Transverse colon (tissue), 4 donors: ENCODE measurements around the gene MPPED2. TPM values are rescaled to one million over a fixed set of nuclear protein-coding genes. Genes with fewer than 3 reads are reported as not detected.

ENCODE experiments used
- DNase-seq: peaks from one replicate; pipeline ENCODE4 v3.0.0-alpha.2; 2019
- H3K27ac ChIP-seq, 4 donors: fragments of 200-600 bp; sonication (generic); 2 replicates each; pipeline ENCODE4 v1.5.1; 2016 to 2018; ENCODE audit warnings: inconsistent platforms in 4 of 4
- H3K27me3 ChIP-seq: fragments of 200-600 bp; sonication (generic); 2 replicates; pipeline ENCODE4 v1.5.1; 2017; ENCODE audit warnings: inconsistent platforms
- H3K36me3 ChIP-seq, 4 donors: fragments of 200-600 bp; sonication (generic); 2 replicates each; pipeline ENCODE4 v1.5.1; 2017 to 2019; ENCODE audit warnings: inconsistent platforms in 4 of 4
- H3K4me1 ChIP-seq, 4 donors: fragments of 200-600 bp; sonication (generic); 2 replicates each; pipeline ENCODE4 v1.5.1; 2017 to 2020; ENCODE audit warnings: inconsistent platforms in 4 of 4
- H3K4me3 ChIP-seq, 4 donors: fragments of 200-600 bp; sonication (generic); 1 replicate in 1 of 4; 2 replicates in 3 of 4; pipeline versions ENCODE4 v1.5.1 to v1.6.1; 2017 to 2019; ENCODE audit warnings: inconsistent platforms in 4 of 4
- H3K9me3 ChIP-seq, 2 donors: fragments of 200-600 bp; sonication (generic); 2 replicates each; pipeline ENCODE4 v1.5.1; 2017 to 2019; ENCODE audit warnings: inconsistent platforms in 2 of 2
- CTCF ChIP-seq, 5 experiments: fragments of 200-600 bp in 3 of 5; fragments of 450-650 bp in 2 of 5; sonication (generic) in 3 of 5; IDR thresholded peaks; 1 replicate in 2 of 5; 2 replicates in 3 of 5; pipeline ENCODE4 v1.5.1; 2016 to 2017; ENCODE audit warnings: antibody characterized with exemption in 5 of 5, inconsistent platforms in 3 of 5, mild to moderate bottlenecking in 2 of 5, moderate library complexity in 1 of 5
- EP300 ChIP-seq: sonication (generic); formaldehyde crosslinking; IDR thresholded peaks from one replicate; pipeline ENCODE4 v1.6.1; 2017; ENCODE audit warnings: antibody characterized with exemption, low read depth
- POLR2A ChIP-seq: fragments of 450-650 bp; IDR thresholded peaks from one replicate; pipeline ENCODE4 v1.6.1; 2016; ENCODE audit warnings: antibody characterized with exemption, mild to moderate bottlenecking, moderate library complexity
- POLR2AphosphoS5 ChIP-seq, 3 donors: sonication (generic); formaldehyde crosslinking; IDR thresholded peaks; one replicate each; pipeline ENCODE4 v1.6.1; 2016; ENCODE audit warnings: antibody characterized with exemption in 3 of 3
- WGBS, 2 donors: methylation state at CpG; one replicate each; pipeline ENCODE4 v1.1.5; 2018; ENCODE audit warnings: low coverage in 1 of 2; 5-methylcytosine and 5-hydroxymethylcytosine counted together
- in situ Hi-C, 4 donors: fragments of 200-750 bp; cut with MboI; loops; one replicate each; pipeline versions ENCODE4 v1.15.0 to v1.15.1; 2017; ENCODE audit warnings: low sequenced_read_pairs in 3 of 4, low pct_ligation_motif_present in 1 of 4, low pct_unique_long_range_greater_than_20kb in 1 of 4
- intact Hi-C: fragments of 100-400 bp; cut with DNase I; formaldehyde crosslinking; loops from one replicate; pipeline ENCODE4 v1.15.1; 2023; ENCODE audit warnings: low total_unique reads
- total RNA-seq, 4 donors: library from RNA; depleted of rRNA; stranded (reverse); fragments of >200 nt; gene quantifications; one replicate each; pipeline ENCODE4 v1.1.0, GENCODE V29; 2016

MPPED2 gene
- total RNA-seq, 4 donors from 2014 or later, result 1.4 to 1.6 TPM; not detected in 2

- in situ Hi-C loops, result no loop called here
- H3K9me3 ChIP-seq, result no peaks in the 10 kb centered on the region
- no peaks in the 10 kb centered on the region for H3K36me3 ChIP-seq
- H3K4me3 ChIP-seq, result no peak overlapping the region
- no peaks in the 10 kb centered on the region for H3K4me1 ChIP-seq
- intact Hi-C loops, result no loop called here
- TF ChIP-seq EP300 (no peak), POLR2A (no peak), CTCF (IDR thresholded peaks at IDR 0.05) (no peak), POLR2AphosphoS5 (IDR thresholded peaks at IDR 0.05) (no peak)
- no peak for DNase-seq
- H3K27me3 ChIP-seq, result no peaks in the 10 kb centered on the region
- 82 to 91% methylated on average over 1 to 2 of the region's 2 CpGs for WGBS, 2 donors
- no peak overlapping the region for H3K27ac ChIP-seq
Observed at GRCh38 chr11:30509364-30509763, 76.8 kb downstream of the MPPED2 start.

GRCh38 chr11:30508594-30508993, 77.6 kb downstream of the MPPED2 start:
- WGBS, 2 donors, result 68 to 71% methylated on average over 1 to 3 of the region's 3 CpGs
- H3K4me3 ChIP-seq, result no peak overlapping the region
- intact Hi-C loops, result no loop called here
- no peak overlapping the region for H3K27ac ChIP-seq
- in situ Hi-C loops, result no loop called here
- H3K27me3 ChIP-seq, result no peaks in the 10 kb centered on the region
- no peaks in the 10 kb centered on the region for H3K9me3 ChIP-seq
- DNase-seq, result no peak
- TF ChIP-seq EP300 (no peak), POLR2AphosphoS5 (IDR thresholded peaks at IDR 0.05) (no peak), POLR2A (no peak), CTCF (IDR thresholded peaks at IDR 0.05) (no peak)
- H3K4me1 ChIP-seq, result no peaks in the 10 kb centered on the region
- H3K36me3 ChIP-seq, result no peaks in the 10 kb centered on the region

GRCh38 chr11:30505603-30506002, 80.5 kb downstream of the MPPED2 start:
- Histone ChIP-seq H3K36me3 (no peaks in the 10 kb centered on the region), H3K27me3 (no peaks in the 10 kb centered on the region), H3K27ac (no peak overlapping the region), H3K4me1 (no peaks in the 10 kb centered on the region), H3K9me3 (no peaks in the 10 kb centered on the region), H3K4me3 (no peak overlapping the region)
- WGBS, 2 donors, result 58 to 60% methylated on average over 3 of the region's 3 CpGs
- intact Hi-C loops, result no loop called here
- TF ChIP-seq EP300, result no peak
- no peak for DNase-seq
- in situ Hi-C loops, result no loop called here

GRCh38 chr11:30504468-30504867, 81.7 kb downstream of the MPPED2 start:
- intact Hi-C loops (no loop called here), in situ Hi-C loops (no loop called here)
- Histone ChIP-seq H3K4me1 (no peaks in the 10 kb centered on the region), H3K9me3 (no peaks in the 10 kb centered on the region), H3K27me3 (no peaks in the 10 kb centered on the region), H3K27ac (no peak overlapping the region), H3K36me3 (no peaks in the 10 kb centered on the region), H3K4me3 (no peak overlapping the region)
- TF ChIP-seq CTCF (IDR thresholded peaks at IDR 0.05), result no peak
- TF ChIP-seq POLR2A, result no peak
- no peak for TF ChIP-seq EP300
- TF ChIP-seq POLR2AphosphoS5 (IDR thresholded peaks at IDR 0.05), result no peak
- no peak for DNase-seq
- WGBS, 2 donors, result 64% methylated on average over 2 of the region's 2 CpGs; no CpG with 5 or more reads in 1 of the 2 donors

GRCh38 chr11:30503156-30503555, 83.0 kb downstream of the MPPED2 start:
- Histone ChIP-seq H3K9me3 (no peaks in the 10 kb centered on the region), H3K4me3 (no peak overlapping the region), H3K36me3 (no peaks in the 10 kb centered on the region), H3K27ac (no peak overlapping the region), H3K27me3 (no peaks in the 10 kb centered on the region), H3K4me1 (no peaks in the 10 kb centered on the region)
- WGBS, 2 donors, result 75 to 76% methylated on average over 5 to 6 of the region's 6 CpGs
- TF ChIP-seq EP300 (no peak), CTCF (IDR thresholded peaks at IDR 0.05) (no peak), POLR2AphosphoS5 (IDR thresholded peaks at IDR 0.05) (no peak), POLR2A (no peak)
- in situ Hi-C loops (no loop called here), intact Hi-C loops (no loop called here)
- no peak for DNase-seq
